GM19328 (cell line): ENCODE data around the gene UNC119.

Source experiments
- ATAC-seq: cut with Tn5 transposase; IDR thresholded peaks from one replicate; pipeline ENCODE4 v1.9.1; 2021; ENCODE audit warnings: mild to moderate bottlenecking, moderate library complexity; ENCODE audit not compliant: unreplicated experiment

The UNC119 gene

DNA sequence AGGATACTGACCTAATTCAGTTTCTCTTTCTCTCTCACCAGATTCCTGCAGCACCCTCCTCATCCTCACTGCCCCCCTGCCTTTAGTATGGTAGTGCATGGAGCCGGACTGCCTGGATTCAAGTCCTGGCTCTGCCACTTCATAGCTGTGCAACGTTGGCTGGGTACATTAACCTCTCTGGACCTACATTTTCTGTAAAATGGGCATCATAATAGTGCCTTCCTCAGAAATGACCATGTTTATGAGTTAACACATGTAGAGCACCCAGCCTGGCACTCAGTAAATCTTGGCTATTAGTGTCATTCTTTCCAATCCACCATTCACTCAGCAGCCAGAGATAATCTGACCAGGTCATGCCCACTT lies 7.3 kb downstream of the UNC119 start:
- ATAC-seq = no peak

DNA sequence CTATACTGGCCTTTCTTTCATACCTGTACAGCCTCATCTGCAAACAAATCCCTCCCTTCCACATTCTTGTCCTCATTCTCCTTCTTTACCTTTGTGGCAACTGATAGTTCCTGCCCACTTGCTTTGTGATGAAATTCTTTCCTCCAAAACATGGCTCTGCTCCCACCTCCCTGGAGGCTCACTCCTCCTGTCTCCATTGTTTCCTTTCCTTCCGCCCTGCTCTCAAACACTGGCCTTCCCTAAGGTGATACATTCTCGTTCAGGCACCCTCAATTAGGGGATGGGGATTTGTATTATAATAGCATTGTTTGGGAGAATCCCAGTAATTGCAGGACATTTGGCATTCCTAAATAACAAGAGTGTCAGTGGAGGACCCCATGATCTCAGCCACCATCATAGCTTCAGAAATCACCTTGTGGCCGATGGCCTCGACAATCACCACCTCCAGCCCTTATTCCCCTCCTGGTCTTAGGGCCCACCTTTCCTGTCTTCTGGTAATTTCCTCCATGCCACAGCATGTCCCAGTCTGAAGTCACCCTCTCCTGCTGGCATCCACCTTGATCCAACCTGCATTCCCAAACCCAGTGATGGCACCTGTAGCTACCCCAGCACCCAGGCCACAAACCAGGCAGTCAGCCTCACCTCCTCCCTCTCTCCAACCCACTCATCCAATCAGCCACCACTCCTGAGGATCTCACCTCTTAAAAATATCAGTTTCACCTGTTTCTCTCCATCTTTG lies 7.9 kb downstream of the UNC119 start:
- no peak for ATAC-seq

DNA sequence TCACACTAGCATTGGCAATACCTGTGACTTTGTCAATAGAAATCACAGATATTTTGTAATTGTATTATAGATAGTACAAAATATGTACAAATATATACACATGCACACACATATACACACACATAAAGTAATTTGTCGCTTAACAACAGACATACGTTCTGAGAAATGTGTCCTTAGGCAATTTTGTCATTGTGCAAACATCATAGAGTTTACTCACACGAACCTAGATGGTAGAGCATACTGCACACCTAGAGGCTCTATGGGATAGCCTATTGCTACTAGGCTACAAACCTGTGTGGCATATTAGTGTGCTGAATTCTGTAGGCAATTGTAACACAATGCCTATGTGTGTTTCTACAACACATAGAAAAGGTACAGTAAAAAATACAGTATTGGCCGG lies 11.0 kb downstream of the UNC119 start:
- no peak for ATAC-seq

DNA sequence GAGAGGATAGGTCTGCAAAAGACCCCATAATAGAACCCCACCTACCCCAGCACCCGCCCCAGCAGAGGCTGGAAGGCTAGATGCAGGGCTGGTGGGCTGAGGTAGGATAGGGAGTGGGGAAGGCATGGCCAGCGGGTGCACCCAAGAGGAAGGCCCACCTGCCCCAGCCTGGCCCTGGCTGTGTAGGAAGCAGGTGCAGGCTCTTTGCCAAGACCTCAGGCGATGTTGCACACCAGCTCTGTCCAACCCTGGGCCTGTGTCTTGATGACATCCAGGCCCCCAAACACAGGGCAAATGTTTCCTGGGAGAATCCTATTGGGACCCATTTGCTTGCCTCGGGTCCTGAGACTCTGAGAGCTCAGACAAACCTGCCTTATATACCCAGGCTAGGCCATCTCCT lies 12.2 kb downstream of the UNC119 start:
- ATAC-seq = no peak

DNA sequence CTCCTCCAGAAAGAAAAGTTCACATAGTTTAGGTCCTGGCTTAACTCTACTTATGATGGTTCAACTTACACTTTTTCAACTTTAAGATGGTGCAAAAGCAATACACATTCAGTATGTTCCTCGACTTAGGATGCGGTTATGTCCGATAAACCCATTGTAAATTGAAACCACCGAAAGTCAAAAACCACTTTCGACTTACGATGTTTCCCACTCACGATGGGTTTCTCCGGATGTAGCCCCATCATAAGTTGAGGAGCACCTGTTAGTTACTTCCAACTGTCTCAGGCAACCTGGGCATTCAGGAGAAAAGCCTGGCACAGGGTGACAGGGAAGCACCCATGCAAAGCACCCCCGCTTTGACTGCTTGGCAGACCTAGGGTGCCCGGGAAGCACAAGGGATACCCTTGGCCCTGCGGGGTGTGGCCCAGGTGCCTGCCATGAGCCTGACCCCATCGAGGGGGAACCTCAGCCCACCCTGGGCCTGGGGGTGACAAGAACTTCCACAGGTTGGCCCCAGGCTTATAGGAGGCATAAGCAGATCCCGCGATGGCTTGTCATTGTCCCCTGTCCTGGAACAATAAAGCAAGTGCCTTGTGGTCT lies 14.0 kb downstream of the UNC119 start:
- ATAC-seq = no peak

DNA sequence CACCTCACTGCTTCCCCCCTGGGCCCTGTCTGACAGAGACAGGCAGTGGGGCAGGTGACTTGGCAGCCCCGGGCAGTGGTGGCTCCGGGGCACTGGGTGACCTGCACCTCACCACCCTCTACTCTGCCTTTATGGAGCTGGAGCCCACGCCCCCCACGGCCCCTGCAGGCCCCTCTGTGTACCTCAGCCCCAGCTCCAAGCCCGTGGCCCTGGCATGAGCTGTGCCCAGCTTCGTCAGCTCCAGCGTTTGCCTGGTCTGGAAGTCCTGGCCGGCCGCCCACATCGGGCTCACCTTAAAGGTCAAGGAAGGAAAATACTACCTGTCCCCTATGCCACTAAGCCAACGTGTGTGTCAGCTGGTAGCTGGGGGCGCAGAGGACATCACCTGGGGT lies 15.2 kb downstream of the UNC119 start:
- ATAC-seq = no peak

DNA sequence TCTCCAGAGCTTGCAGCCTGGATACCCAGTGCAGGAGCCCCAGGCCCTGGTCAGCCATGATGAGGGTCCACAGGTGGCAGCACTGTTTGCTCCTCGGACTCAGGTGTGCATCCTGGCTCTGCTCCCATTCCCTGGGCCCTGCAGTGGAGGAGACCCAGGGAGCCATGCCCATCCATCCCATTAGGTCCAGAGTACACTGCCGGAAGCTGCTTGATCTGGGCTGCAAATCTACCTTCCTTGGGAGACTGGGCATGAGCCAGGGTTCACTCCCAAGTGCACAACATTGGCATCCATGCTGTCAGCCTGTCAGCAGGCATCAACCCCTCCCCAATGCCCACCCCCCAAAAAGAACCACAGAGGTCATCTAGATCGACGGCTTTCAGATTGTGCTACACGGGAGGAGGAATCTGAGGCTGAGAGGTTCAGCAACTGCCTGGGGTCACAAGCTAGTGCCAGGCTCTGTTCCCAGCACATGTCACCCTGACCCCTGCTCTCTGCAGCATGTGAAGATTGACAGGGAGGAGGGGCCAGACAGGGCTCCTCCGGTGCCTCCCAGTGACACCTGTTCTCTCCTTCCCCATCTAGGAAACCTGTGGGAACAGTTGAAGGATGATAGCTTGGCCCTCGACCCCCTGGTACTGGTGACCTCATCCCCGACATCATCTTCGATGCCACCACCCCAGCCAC lies 15.7 kb downstream of the UNC119 start:
- no peak for ATAC-seq

DNA sequence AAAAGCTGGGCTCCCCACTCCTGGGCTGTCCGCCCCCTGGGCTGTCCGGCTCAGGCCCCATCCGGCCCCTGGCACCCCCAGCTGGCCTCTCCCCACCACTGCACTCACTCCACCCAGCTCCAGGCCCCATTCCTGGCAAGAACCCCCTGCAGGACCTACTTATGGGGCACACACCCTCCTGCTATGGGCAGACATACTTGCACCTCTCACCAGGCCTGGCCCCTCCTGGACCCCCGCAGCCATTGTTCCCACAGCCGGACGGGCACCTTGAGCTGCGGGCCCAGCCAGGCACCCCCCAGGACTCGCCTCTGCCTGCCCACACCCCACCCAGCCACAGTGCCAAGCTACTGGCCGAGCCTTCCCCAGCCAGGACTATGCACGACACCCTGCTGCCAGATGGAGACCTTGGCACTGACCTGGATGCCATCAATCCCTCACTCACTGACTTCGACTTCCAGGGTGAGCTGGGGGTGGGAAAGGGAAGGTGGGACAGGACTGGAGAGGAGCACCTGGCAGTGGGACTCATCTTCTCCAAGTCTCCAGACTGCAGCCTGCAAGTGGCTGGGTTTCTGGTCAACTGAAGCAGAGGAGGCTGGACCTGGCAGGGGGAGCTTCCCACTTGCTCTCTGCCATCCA lies 17.6 kb downstream of the UNC119 start:
- no peak for ATAC-seq

DNA sequence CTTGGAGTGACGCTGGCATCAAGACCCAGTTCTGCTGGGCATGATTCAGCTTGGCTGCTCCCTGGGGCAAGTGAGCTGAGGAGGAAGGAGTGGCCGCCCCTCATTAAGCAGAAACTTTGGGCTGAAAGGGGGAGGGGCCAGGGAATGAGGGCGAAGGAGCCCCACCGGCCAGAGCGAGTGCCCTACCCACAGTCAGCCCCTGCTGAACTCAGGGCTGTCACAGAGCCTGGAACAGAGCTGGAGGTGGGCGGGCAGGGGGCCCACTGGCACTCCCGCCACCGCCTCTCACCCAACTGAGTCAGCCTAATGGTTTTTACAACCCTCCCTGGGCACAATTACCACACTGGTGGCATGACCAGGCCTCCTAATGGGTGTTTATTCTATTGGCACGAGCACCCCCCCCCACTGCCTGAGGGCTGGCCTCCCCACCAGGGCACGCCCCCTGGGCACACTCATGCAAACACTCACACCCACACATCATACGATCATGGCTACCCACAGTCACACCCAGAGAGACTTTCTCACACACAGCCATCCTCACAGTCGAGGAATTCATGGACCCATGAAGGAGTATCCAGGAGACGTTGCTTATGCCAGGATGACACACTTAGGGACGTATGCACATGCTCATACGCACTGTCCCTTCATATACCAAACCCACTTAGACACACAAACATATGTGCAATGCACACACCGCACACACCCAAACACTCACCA lies 19.2 kb downstream of the UNC119 start:
- no peak for ATAC-seq

DNA sequence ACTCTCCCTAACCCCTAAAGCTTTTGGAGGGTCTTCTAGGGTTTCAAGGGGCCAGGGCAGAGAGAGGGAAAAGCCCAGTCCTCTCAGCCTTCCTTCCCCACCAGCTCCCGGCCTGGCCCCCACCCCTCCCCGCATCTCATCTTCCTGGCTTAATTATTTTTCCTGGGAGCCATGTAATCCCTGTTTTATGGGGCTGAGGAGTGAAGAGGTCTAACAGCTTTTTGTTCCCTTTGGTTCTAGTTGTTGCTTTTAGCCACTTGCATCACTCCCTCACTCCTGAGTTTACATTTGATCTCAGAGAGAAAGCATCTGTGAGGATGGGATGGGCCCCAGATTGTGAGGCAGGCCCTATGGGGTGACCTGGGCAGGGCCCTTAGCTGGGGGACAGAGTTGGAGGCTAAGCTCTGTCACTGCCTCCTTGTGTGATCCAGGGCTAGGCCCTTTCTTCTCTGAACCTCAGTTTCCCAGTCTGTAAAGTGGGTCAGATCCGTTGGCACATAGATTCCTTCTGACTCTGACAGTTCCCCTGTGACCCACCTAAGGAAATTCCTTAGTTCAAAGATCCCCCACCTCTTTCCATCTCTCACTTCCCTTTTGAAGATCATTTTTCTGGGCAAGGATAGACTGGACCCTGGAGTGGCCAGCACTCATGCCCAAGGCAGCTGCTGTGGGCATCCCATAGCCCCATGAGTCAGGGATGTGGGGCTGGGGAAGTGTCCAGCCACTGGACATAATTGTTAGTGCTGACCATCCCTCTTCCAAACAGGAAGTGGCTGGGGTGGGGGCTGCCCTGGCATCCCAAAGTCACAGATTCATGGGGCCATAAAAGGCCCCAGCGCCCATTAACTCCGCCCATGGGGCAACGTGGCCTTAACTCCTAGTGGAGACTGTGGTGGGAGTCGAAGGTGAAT lies 20.1 kb downstream of the UNC119 start:
- no peak for ATAC-seq

DNA sequence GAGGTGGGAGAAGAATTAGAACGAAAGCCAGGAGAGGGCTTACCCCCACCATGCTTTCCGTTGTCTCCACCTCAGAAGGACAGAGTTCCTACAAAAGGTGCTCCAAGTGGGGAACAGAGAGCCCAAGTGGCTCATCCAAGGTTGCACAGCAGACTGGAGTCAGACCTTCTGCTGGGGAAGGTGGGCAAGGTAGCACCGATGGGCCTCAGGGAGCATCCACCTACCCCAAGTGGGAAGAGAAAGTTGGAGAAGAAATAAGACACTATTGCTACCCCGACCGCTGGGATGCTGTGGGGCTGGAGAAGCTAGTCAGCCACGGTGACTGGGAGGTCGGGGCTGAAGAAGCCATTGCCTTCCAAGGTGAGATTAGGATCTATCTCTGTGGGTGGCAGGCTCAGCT lies 21.5 kb downstream of the UNC119 start:
- ATAC-seq = no peak

DNA sequence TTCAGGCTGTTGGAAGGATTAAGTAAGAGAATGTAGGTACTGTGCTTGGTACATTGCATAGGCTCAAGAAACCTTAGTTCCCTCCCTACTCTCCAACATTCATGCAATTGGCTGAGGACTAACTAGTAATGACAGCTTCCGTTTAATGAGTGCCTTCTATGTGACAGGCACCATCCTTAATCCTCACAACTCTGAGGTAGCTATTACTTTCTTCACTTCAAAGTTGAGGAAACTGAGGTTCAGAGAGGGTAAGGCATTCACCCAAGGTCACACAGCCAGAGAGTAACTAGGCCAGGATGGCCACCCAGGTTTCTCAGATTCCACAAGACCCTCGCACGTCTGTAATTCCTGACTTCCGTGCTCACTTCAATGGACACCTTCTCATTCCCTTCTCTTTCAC lies 22.2 kb downstream of the UNC119 start:
- no peak for ATAC-seq

DNA sequence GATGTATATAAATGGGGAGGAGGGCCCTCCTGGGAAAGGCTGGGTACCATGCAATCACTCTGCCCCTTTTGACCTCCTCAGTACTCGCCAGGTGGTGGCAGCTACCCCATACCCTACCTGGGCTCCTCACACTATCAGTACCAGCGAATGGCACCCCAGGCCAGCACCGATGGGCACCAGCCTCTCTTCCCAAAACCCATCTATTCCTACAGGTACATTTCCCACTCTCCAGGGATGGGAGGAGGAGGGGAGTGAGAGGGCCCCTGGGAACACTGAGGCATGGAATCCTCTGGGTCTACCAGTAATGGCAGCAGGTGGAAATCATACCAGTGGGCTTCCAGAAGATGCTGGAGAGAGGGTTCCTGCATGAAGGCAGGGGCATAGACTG lies 23.4 kb downstream of the UNC119 start:
- no peak for ATAC-seq

DNA sequence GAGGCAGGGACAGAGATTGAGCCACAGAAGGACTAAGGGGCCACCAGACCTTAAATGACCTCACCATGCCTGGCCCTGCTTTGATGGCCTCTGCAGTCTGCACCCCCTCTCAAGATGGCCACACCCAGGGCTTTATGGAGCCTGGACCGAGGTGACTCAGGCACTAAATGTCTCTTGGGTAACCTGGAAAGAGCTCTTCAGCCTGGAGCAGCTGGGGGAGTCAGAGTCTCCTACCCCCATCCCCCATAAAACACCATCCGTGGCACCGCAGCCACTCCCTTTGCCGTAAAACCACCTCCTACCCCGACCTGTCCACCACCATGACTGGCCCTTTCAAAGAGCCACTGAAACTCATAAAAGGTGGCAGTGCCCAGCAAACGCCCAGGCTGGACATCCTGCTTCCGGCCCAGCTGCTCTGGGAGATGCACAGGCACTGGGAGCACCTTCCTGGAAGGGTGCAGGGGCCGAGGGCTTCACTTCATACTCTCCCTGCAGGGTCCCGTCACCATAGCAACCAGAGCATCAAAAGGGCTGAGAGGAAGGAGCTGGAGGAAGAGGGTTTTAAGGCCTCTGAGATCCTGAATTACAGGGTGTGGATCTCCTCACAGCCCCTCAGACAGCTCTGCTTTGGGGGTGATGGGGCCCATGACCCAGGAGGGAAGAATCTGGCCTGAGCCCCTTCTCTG lies 24.0 kb downstream of the UNC119 start:
- ATAC-seq = no peak

DNA sequence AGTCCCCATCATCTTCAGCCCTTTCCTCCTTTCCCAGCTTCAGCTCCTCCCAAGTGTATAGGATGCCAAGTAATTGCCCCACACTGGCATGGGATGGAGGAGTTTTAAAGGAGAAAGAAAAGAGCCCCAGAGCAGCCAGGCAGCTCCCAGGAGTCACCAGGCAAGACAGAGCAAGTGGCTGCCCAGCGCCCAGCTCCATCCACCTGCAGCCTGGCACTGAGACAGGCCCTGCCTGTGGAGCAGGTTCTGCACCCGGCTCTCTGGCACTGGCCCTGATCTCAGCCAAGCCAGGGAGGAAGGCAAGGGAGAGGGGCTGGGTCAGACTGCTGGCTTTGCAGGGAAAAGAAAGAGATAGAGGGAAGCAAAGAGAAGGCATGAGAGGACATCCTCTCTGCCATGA lies 24.6 kb downstream of the UNC119 start:
- no peak for ATAC-seq

DNA sequence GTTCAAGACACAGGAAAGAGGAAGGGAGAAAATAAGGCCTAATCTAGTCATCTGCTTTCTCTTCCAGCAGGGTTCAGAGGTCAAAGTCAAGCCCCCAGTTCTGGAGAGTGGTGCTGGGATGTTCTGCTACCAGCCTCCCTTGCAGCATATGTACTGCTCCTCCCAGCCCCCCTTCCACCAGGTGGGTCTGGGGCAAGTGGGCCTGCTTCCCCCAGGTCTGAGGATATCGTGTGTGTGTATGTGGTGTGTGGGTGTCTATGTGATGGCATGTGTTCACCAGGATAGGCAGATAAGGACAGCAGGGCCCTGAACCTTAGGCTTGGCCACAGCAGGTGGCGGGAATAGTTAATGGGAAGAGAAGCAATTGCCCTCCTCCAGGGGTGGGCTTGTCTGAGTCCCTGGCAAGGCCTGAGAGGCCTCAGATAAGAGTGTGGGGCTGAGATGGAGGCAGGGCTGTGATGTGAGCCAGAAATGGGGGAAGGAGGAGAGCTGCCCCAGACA lies 25.2 kb downstream of the UNC119 start:
- ATAC-seq = no peak

DNA sequence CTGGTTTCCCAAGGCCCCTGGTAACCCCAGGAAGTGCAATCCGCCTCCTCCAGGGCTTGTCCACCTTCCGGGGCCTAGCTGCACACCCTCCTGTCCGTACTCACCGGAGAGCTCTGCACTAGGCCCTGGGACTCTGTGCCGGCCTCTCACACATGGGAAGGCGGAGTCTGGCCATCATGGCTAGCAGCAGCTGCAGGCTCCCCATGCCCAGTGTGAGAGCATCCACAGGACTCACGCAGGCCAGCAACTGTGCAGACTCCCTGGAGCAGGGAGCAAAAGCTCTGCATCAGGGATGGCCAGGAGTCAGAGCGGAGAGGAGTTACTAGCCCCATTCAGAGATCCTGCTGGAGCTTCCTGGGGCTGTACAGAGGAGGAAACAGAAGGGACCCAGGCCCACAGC lies 26.0 kb downstream of the UNC119 start:
- ATAC-seq = no peak

DNA sequence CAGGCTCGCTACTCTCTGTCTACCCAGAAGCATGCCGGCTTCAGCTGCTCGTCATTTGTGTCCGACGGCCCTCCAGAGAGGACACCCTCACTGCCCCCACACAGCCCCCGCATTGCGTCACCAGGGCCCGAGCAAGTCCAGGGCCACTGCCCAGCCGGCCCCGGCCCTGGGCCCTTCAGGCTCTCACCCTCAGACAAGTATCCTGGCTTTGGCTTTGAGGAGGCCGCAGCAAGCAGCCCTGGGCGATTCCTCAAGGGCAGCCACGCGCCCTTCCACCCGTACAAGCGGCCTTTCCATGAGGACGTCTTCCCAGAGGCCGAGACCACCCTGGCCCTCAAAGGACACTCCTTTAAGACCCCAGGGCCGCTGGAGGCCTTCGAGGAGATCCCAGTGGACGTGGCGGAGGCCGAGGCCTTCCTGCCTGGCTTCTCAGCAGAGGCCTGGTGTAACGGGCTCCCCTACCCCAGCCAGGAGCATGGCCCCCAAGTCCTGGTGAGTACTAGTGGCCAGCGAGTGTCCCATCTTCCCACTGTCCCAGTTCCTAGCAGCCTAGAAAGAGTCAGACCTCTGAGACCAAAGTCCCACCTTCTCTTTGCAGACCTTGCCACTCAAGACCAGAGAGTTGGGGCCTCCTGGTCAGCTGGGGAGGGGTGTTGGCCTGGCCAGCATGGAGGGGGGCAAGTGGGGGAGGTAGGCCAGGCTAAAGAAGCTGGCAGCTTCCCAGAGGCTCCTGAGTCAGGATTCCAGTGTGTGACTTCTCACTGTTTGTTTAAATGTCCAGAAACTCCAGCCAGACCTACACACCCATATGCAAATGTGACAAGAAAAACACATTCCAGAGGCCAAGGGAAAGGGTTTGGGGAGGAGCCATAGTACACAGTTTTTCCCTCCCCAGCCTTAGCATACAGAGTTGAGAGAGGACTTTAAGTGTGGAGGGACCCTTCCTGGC lies 27.7 kb downstream of the UNC119 start:
- ATAC-seq = no peak
